ENCODE data around the gene PRKN.

The PRKN gene

DNA sequence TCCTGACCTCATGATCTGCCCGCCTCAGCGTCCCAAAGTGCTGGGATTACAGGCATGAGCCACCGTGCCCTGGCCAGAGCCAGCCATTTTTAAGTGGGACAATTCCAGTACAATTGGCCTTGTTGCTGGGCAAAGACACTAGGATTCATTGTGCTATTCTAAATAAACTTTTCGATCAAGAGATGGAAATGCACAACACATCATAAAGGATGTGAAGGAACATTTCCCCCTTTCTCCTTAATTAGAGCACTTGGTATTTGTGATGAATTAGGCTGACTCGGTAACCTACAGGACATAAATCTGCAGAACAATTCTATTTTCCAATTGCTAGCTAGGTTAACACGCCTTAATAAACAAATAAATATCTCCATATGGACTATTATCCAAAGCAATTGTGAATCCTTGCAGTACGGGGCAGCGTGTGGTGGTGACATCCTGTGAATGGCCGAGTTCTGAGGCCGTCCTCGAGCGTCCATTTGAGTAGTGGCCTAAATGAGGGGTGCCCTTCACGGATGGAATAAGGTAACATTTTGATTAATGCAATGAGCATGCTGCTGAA, 1047.5 kb downstream of the PRKN start:
- no peak for DNase-seq

DNA sequence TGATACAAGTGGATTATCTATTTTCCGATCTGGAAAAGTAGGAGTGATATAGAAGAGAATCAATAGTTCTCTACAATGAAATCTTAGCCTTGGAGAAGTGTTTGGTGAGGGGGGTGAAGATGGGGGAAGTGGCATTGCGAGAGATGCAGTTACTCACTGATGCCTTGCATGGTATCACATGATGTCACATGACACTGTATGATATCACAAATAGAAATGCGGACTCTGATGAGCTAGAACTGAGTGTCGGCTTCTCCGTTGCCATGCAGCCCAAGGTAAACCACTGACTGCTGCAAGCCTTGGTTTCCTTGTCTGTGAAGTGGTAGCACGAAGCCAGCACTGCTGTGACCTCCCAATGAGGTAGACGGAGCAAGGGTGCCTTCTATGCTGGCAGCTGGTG, 1050.4 kb downstream of the PRKN start:
- DNase-seq, result no peak

DNA sequence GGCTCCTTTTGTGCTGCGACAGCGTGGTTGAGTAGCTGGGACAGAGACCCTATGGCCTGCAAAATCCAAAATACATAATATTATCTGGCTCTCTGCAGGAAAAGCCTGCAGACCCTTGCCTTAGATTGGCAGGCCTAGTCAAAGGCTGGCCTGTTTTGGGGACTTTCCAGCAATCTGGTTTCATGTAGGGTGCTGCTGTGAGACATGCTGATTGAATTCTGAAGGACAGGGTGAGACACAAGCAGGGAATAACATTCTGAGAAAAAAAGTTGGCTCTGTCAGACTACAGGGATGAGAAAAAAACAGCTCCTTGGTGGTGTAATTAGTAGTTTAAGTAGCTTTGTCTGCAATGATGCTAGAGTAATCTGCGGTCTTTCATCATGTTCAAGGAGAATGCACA, 1051.0 kb downstream of the PRKN start:
- no peak for DNase-seq

DNA sequence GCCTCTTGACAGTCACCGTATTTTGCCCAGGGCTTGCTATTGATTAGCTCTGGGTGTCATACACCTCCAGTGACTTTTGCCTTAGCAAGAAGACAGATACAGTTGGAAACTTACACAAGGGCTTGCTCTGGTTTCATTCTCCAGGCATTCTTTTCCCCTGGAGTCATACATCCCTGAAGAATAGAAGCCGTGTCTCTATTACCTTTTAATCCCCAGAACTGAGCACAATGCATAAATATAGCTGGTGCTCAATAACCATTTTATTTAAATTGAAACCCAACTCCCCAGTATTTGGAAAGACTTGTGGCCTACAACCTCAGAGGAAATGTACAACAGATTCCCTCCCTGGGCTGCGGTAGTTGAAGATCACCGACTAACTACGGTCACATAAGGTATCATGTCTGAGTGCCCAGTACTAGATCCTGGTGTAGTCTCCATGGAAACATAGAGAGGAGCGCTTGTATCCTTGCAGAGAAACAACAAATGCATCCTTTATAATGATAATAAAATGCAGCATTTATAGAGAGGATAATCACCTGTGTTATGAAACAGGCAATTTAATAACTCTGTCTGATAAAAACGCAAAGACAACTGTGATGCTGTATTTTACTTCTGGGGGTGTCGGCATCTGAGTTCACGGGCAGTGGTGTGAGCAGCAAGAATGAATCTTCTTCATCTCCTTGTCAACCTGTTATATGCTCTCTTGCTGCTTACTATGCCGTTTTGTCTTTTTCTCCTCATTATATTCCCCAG, 1052.5 kb downstream of the PRKN start:
- no peak for DNase-seq

DNA sequence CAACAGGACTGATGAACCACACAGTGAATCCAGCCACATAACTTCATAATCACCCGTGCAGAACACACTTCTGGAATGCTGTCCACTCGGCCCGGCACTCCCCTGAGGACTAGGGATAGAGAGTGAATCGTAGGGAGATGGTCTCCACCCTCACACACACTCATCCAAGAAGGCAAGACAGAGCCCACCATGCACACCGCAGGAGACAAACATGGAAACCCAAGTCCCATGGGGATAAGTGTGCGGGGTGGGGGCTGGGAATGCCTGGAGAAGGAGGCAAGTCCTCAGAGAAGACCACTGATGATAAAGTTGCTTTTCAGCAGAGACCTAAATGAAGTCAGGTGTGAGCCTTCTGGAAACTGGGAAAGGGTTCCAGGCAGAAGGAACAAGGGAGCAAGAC, 1054.5 kb downstream of the PRKN start:
- no peak for DNase-seq

DNA sequence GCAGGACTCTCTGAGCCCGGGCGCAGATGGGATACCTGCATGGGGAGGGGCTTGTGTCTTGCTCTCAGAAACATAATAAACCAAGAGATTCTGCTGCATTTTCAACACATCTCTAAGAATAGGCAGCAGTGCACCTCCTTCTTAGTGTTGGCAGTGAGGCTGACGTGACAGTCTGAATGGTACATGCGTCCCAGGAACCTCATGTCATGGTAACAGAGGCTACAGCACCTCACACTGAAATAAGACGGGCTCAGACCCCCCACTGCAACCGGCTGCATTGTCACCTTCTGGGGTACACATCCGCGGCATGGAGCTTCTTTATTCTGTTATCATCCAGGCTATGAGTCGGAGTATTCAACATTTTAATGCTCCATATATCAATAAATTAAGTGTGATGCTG, 1056.4 kb downstream of the PRKN start:
- no peak for DNase-seq

DNA sequence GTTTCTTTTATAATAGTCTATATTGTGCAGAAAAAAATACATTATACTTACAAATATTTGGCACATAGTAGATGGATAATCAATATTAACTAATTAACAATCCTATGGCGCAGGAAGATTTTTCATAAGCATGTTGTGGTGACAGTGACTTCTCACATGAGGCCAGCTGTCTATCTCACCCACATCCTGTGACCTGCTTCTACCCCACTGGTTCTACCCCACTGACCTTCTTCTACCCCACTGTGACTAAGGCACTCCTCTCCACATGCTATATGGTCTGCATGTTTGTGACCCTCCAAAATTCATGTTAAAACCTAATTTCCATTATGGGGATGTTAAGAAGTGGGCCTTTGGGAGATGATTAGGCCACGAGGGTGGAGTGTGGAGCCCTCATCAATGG, 1058.9 kb downstream of the PRKN start:
- DNase-seq, result no peak

DNA sequence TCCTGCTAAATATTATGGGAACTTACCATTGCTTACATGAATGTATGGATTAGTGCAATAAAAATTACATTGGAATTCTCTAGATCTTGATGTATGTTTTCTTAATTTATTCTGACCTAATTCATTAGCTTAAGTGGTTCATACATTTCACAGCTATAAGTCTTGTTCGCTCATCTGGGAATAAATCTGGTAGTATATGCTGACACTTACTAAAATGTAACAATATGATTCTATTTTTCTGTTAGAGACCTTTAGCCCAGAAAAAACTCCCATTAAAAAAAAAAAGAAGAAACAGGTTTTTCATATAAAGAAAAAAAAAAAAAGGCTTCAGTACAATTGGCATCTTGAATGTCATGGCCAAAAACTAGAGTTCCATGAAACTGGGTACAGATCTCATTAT, 1059.6 kb downstream of the PRKN start:
- DNase-seq, result no peak

DNA sequence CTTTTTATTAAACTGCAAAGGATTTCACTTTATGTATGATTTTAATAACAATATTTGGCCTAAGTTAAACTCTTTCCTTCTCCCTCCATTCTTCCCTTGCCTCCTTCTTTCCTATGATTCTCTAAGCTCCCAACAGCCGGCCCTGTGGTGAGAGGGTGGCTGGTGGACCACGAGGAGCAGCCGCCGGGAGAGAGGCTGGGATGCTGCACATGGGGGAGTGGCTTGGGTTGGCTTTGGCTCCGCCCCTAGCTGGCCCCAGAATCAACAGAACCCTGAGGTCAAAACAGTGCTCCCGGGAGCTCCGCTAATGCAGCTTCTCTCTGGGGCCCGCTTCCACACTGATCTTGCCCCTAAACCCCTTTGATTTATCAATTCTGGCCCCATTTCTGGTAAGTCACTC, 1063.9 kb downstream of the PRKN start:
- DNase-seq, result no peak

DNA sequence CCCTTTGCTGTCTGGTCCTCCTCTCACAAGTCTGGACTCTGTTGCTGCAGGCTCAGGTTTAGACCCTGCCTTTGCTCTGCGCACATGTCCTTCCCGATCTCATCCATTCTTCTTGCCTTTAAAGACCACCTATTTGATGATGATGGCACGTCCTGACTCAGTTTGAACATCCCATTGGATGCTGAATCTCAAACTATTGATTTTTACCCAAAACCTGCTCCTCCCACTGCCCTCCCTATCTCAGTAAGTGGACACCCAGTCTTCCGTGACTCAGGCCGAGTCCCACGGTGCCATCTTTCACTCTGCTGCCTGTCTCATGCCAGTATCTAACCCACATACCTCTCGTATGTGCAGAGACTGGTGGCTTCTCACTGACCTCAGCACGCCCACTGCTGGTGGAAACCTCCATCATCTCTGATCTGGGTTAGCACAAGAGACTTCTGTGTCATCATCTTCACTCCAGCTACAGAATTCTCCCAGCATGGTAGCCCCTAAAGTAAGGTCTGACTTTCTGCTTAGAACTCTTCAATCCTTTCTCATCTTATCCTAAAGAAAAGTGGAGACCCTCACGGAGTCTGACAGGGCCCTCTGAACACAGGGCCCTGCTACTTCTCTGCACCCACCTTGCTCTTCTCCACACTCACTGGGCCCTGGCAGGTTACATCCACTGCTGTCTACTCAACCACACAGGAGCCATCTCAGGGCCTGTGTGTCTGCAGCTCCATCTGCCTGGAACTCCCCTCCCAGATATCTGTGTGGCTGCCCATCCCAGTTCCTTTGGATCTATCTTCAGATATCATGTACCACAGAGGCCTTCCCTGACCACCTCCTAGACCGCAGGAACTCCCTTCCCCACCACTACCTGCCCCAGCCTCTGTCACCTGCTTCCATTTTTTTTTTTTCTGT, 1066.6 kb downstream of the PRKN start:
- DNase-seq, result no peak

DNA sequence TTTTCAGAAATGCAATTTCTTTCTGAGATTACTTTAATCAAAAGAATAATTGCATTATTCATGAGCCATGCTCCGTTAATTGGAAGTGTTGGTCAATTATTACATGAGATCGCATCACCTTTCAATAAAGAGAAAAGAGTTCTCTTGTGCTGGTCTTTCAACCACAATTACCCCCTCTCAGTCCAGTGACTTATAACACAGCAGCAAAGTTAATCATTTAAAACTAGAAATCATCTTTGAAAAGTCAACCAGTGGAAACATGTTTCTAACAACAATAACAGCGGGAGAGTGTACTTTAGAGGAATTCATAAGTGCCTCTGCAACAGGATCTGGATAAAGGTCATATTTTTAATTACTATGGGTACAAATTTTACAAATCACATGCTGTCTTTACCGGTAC, 1069.4 kb downstream of the PRKN start:
- no peak for DNase-seq

DNA sequence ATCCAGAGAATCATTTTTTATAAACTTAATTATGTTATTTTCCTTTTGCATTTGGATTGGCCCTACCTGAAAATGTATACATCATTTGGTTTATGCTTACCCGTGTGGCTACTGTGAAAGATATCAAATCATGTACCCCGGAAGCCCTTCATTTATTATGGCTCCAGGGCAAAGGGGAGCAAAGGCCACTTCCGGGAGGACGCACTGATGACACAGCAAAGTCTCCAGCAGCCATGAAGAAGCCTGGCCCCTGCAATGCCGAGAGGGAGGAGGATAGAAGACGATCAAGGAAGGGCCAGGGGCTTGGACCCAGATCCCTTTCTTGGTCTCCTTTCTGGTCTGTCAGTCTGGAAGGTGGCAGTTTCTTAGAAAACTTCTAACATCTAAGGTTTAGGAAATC, 1073.4 kb downstream of the PRKN start:
- DNase-seq, result no peak

DNA sequence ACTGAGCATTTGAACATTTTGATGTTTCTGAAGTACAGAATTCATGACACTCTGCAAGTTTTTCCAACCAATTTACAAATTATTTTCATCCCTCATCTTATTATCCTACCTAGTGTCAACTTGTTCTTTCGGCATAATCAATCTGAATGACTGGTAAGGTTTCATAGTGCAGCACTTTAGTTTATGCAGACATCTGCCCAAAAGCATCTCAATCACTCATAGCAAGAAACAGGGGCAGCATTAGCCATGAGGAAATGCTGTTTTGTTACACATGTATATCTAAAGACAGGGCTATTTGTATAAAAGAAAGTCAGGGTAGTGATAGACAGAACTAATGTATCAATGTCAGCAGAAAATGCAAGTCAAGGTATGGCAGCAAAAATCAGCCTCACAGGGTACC, 1075.6 kb downstream of the PRKN start:
- no peak for DNase-seq

DNA sequence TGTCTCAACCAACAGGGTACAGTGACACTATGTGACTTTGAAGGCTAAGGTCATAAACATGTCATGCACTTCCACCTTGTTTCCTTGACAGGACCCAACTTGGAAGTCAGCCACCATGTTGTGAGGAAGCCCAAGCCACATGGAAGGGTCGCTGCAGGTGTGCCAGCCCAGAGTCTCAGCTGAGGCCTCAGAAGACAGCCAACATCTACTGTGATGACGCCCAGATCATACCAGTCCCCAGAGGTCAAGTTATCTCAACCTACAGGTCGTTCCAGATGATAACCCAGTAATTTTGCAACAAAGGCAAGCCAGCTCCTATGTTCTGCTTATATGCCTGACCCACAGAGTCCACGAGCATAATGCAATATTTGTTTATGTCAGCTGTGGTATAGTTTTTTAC, 1077.7 kb downstream of the PRKN start:
- no peak for DNase-seq

DNA sequence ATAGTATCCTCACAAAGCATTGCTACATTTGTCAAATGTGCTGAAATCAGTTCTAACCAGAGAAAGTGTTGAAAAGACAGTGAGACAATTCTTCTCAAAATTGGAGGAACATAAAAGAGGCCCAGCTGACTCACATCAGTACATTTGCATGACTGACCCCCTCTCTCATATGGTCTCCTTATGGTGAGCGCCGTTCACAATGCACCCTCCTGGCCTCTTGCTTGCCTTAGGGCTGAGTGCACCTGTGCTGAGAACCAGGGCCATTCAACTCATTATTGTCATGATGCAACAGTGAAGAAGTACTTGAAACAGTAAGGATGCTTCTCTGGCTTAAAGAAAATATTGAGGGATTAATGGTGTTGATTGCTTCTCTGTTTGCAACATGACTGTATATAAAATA, 1078.5 kb downstream of the PRKN start:
- no peak for DNase-seq

DNA sequence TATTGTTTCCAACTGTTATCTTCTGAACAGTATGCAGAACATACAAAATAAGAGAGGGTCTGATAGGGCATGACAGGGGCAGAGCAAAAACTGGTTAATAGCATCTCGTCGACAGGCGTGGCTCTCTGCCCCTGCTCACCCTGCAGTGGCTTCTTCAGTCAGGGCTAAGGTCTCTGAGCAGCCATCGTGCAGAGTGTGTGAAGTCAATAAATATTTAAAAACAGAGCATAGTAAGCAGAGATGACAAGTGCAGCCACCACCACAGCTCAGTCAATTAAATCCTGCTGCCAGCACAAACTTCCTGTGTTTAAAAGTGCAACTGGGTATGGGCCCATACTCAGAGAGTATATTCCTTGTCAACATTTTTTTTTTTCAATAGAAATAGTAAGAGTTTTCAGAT, 1080.3 kb downstream of the PRKN start:
- DNase-seq, result no peak

DNA sequence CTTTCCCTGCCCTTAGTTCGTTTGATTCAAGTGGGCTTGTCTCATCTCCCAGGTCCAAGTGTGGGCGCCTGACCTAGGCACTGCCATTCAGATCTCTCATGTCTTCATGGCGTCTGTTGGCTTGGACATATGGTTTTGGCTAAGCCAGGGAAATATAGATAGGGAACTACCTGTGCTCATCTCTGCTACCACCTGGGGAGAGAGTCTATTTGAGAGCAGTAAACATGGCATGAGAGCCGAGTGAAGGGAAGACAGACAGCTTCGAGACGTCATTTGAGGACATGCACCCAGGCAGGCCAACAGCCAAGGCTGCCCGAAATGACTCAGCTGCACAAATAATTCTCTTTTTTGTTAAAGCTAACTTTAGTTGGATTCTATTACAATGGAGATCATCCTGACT, 1083.0 kb downstream of the PRKN start:
- no peak for DNase-seq

DNA sequence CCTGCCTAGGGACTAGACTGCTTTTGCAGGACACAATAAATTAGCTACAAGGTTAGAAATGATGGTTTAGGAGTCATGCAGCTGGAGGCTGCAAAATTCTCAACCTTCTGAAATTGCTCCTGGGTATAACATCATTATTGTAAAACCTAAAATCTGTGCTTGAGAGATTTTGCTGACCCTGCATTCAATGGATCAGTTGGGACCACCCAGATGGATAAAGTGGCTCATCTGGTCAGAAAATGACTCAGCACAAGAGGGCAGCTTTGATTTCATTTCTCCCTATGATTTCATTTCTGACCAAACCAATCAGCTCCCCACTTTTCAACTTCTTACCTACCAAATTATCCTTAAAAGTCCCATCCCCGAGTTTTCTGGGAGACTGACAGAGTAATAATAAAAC, 1086.4 kb downstream of the PRKN start:
- no peak for DNase-seq

DNA sequence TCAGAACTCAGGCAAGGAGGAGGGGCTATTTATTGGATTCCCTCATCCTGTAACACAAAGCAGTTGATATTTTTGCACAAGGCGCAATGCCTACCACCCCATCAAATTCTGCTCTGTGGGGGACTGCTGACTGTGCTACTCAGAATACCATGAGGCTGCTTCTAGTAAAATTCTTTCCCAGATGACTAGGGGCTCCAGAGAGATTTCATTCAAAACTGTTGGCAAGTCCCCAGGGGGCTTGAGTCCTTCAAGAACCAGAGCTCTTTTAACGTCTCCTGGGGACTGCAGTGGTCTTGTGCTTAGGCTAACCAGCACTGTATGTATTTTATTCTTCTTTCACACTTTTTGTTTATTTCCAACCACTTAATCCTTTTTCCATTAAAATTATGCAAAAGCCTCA, 1087.8 kb downstream of the PRKN start:
- no peak for DNase-seq

DNA sequence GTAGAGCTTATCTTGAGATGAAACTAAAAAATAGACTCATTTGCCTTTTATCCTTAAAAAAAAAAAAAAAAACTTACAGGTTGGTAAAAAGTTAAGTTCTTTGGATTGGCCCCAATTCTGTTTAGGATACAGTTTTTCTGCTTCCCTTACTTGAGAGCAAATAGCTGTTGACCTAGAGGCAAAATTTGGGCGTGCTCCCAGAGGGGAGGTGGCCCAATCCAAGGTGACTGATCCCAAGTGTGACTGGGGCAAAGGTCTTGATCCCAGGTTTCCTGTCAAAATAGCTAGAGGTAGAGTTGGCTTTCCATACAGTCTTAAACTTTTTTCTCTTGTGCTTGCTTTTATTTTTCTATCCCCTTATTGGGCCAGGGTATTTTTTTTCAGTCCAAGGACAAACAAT, 1089.9 kb downstream of the PRKN start:
- no peak for DNase-seq

DNA sequence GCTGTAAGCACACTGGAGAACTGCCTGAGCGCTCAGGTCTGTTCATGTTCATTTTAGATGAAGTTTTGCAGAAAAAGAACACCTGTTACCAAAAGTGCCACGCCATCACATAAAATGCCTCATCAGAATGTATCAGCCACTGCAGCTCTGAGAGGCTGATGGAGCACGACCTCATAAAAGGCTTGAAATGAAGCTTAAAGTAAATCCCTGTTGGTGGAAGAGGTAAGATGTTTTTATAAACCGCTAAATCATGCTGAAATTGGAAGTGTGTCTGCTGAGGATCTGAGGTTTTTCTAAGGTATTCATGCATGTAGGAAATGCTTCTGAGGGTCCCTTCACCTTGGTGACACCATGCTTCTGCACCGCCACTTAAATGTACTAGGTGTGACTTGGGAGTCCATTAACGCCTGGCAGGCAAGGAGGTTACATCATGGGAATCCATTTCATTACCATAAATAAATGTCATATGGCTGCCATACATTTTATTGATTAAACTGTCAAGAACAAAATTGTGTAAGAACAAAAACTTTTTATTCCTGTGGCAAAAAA, 1090.6 kb downstream of the PRKN start:
- DNase-seq, result no peak

DNA sequence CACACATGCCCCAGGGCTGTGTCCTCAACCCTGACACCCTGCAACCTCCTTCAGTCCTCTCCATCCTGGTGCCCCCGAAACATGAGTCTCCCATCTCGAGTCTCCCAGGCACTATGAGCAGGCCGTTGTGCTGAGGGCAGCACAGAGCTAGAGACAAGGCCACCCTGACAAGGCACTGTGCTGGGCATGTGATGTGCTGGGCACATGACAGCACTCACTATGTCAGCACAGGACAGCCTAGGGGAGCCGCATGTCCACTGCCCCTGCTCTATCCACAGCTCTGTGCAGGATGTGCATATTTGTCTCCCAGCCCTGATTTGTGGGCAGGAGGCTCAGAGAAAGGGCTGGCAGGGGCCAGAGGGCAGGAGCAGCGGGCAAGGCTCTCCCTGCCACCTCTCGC, 1091.6 kb downstream of the PRKN start:
- DNase-seq, result no peak

DNA sequence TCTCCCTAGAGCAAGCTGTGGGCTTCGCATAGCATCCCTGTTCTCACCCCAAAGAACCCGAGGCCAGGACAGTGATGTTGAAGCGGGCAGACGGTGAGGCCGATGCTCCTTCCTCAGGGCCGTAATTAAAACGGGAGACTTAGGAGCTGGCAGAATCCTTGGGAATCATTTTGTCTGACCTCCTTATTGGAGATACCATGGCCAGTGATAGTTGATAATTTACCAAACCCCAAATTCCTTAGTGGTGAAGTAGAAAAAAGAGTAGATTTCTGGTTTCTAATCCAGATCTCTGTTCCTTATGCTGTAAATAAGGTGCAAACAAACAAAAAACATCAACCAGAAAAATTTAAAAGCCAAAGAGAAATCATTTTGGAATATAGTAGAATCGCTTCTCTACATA, 1092.7 kb downstream of the PRKN start:
- DNase-seq, result no peak

DNA sequence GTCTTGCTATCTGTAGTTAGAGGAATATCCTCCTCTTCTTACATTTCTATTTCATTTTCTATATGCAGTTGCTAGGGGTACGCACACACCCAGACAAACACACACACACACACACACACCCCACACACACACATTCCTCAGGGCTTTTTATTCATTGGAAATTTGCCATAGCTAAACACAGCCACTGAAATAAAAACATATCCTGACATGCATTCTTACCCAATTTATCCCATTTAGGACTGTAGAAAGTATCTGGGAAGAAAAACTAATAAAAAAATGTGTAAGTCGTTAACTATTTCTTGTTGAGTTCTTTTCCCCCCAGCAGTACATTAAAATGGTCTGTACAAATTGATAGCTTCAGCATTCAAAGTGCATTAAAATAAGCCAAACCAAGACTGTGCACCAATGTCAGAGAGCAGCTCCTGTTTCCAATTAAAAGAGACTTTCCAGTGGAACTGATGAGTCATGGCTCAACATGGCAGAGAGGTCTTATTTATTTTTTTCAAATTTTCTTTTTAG, 1095.8 kb downstream of the PRKN start:
- no peak for DNase-seq

Data from stimulated activated CD4-positive, alpha-beta T cell treated with anti-CD3 and anti-CD28 coated beads, Interleukin-4, amount 100 ng/mL, for 4 hours (primary cell).